Adrenal gland (tissue), 12 donors: ENCODE results near the gene GJC3. TPM values are rescaled to one million over a fixed set of nuclear protein-coding genes. Genes with fewer than 3 reads are reported as not detected.

ENCODE experiments used
- DNase-seq, 7 donors: peaks; one replicate each; pipeline ENCODE4 v3.0.0-alpha.2; 2019 to 2020
- H3K27ac ChIP-seq, 5 donors: fragments of 200-600 bp; sonication (generic) in 4 of 5; 1 replicate in 3 of 5; 2 replicates in 2 of 5; pipeline versions ENCODE4 v1.5.1 to v1.8.0; 2016 to 2020; ENCODE audit warnings: mild to moderate bottlenecking in 1 of 5
- H3K27me3 ChIP-seq: fragments of 200-600 bp; 2 replicates; pipeline ENCODE4 v1.8.0; 2021
- H3K36me3 ChIP-seq, 2 donors: fragments of 200-600 bp; replicated peaks in 1 of 2; 1 replicate in 1 of 2; 2 replicates in 1 of 2; pipeline versions ENCODE4 v1.5.1 to v1.8.0; 2018 to 2022
- H3K4me1 ChIP-seq, 2 donors: fragments of 200-600 bp; replicated peaks in 1 of 2; 1 replicate in 1 of 2; 2 replicates in 1 of 2; pipeline versions ENCODE4 v1.5.1 to v1.8.0; 2018 to 2021
- H3K4me3 ChIP-seq, 4 donors: fragments of 200-600 bp; sonication (generic) in 3 of 4; one replicate each; pipeline ENCODE4 v1.5.1; 2016 to 2018
- H3K9me3 ChIP-seq, 3 donors: fragments of 200-600 bp; sonication (generic) in 1 of 3; replicated peaks in 1 of 3; 1 replicate in 2 of 3; 2 replicates in 1 of 3; pipeline versions ENCODE4 v1.5.1 to v1.8.0; 2016 to 2021
- POLR2A ChIP-seq, 2 donors: fragments of 450-650 bp; IDR thresholded peaks; one replicate each; pipeline ENCODE4 v1.6.1; 2017; ENCODE audit warnings: antibody characterized with exemption in 2 of 2, mild to moderate bottlenecking in 2 of 2, moderate library complexity in 1 of 2
- WGBS, 4 donors: extraction: QIAGEN DNeasy Blood & Tissue Kit in 2 of 4; methylation state at CpG; one replicate each; pipeline versions ENCODE4 v1.1.5 to v1.1.7; 2013 to 2017; 5-methylcytosine and 5-hydroxymethylcytosine counted together
- intact Hi-C, 2 donors: fragments of 100-400 bp; cut with DNase I; formaldehyde crosslinking; loops; one replicate each; pipeline versions ENCODE4 v1.14.1 to v1.15.0; 2022 to 2023
- polyA plus RNA-seq, 3 donors: library from polyadenylated mRNA; stranded (reverse); fragments of 200-250 nt in 2 of 3; fragments of 350-450 nt in 1 of 3; fragmentation: Illumina TruSeq in 1 of 3; extraction: RNeasy Lipid Tissue Mini Kit (QIAGEN cat#74804) in 1 of 3; gene quantifications; one replicate each; pipeline ENCODE4 v1.2.3, GENCODE V29; 2013 to 2014
- total RNA-seq, 9 donors: library from RNA; depleted of rRNA in 4 of 9; stranded (reverse); fragments of >200 nt in 4 of 9; fragments of 120-200 nt in 1 of 9; fragmentation: NEBNext Ultra II Directional in 1 of 9; extraction: Animal tissue kit (Norgen Biotek cat#: 25700) in 1 of 9; gene quantifications; one replicate each; pipeline versions ENCODE4 v1.1.0 to v1.2.4, GENCODE V29; 2013 to 2023
- TF ChIP-seq, protein P1 (sequence below), 6 experiments: fragments of 450-650 bp in 4 of 6; fragments of 200-600 bp in 2 of 6; sonication (generic) in 1 of 6; IDR thresholded peaks; 1 replicate in 5 of 6; 2 replicates in 1 of 6; pipeline versions ENCODE4 v1.5.1 to v1.8.0; 2016 to 2021; ENCODE audit warnings: antibody characterized with exemption in 6 of 6, mild to moderate bottlenecking in 2 of 6, moderate library complexity in 1 of 6
- donor health status: healthy with polysubstance abuse.
- donor health status: Bipolar disorder and iron deficiency.
- donor health status: DM: yes; HTN: yes; CAD: no.
- donor health status: DM: no; HTN: no; CAD: no.
- donor health status: DM: no; HTN: no; CAD: no.
- donor health status: DM: yes; HTN: yes; CAD: no.

GJC3 gene
- total and polyA plus RNA-seq, 12 donors, result 0.11 to 0.40 (median 0.31) TPM; not detected in 8

DNA sequence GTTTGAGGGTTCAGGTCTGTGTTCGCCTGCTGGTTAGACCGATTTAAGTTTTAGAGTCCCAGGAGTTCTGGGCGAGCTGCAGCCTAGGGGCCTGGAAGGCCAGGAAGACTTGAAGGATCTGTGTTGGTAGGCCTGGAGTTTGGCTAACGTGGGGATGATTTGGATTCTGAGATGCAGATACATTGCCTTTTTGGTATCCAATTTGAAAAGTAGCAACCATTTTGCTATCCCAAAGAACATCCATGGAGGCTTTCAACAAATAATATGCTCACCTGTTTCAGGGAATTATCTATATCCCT, 9.7 kb downstream of the GJC3 start:
- DNase-seq, result no peak
- no peaks in the 10 kb centered on the region for H3K27me3 ChIP-seq
- WGBS, 4 donors, result 15 to 46% (median 37%) methylated on average over 4 of the region's 4 CpGs
- intact Hi-C loops, result no loop called here
- no peak for TF ChIP-seq POLR2A (IDR thresholded peaks at IDR 0.05)
- TF ChIP-seq, protein P1, sequence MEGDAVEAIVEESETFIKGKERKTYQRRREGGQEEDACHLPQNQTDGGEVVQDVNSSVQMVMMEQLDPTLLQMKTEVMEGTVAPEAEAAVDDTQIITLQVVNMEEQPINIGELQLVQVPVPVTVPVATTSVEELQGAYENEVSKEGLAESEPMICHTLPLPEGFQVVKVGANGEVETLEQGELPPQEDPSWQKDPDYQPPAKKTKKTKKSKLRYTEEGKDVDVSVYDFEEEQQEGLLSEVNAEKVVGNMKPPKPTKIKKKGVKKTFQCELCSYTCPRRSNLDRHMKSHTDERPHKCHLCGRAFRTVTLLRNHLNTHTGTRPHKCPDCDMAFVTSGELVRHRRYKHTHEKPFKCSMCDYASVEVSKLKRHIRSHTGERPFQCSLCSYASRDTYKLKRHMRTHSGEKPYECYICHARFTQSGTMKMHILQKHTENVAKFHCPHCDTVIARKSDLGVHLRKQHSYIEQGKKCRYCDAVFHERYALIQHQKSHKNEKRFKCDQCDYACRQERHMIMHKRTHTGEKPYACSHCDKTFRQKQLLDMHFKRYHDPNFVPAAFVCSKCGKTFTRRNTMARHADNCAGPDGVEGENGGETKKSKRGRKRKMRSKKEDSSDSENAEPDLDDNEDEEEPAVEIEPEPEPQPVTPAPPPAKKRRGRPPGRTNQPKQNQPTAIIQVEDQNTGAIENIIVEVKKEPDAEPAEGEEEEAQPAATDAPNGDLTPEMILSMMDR (IDR thresholded peaks at IDR 0.05), result no peak
- H3K9me3 ChIP-seq, result no peaks in the 10 kb centered on the region
- H3K27ac ChIP-seq, result peak overlapping the region; percentile 10 to 99 (median 89)
- peak overlapping the region in 3 of 4 donors; percentile 68 to 85 (median 81) for H3K4me3 ChIP-seq
- H3K4me1 ChIP-seq, result peaks cover 31 to 33% of the 10 kb centered on the region in 2 donors
- no peaks in the 10 kb centered on the region for H3K36me3 ChIP-seq

DNA sequence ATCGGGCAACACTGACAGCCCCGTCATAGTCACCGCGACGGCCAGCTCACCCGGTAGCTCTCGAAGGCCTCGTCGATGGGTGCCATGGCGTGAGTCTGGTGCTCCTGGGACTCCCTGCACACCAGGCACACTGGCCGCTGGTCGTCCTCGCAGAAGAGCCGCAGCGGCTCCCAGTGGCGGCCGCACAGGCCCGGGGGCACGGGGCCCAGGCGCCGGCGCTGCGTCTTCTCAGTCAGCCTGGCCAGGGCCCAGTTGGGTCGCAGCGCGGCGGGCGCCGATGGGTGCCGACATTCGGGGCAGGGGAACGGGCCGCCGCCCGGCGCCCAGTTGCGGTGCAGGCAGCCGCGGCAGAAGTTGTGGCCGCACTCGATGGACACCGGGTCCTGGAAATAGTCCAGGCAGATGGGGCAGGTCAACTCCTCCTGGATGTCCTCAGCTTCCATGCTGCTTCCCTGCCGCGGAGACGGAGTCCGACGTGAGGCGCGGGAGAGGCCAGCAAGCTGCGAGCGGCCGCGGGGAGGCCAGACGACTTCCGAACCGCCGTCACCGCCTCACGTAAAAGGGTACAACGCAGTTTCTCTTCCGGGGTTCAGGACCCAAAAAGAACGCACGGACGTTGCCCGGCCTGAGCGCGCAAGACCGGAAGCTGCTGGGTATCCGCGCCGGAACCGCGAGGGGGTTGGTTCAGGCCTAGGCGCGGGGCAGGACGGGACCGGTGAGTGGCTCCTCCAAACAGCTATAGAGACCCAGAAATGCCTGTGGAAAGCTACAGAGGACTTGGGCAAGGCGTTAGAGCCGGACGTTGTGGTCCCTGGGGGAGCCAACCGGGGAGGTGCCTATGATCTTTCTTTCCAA, 10.2 kb downstream of the GJC3 start, which contains the start of gene TRIM4:
Gene TRIM4 (minus strand): TSS at position 572 of the 855 bp plus-strand sequence. CDS start 129 bp downstream, at position 443.
- peak; percentile 88 to 97 (median 94) for DNase-seq
- TF ChIP-seq POLR2A (IDR thresholded peaks at IDR 0.05), result peak; percentile 91 to 95
- TF ChIP-seq, protein P1 (IDR thresholded peaks at IDR 0.05), result peak in 3 of 6 experiments; percentile 31 to 37 (median 35)
- Histone ChIP-seq H3K9me3 (no peaks in the 10 kb centered on the region), H3K36me3 (no peaks in the 10 kb centered on the region), H3K4me3 (peak within 1 kb of the TSS; percentile 43 to 85 (median 74)), H3K27ac (peak within 1 kb of the TSS; percentile 83 to 99 (median 89)), H3K27me3 (no peaks in the 10 kb centered on the region), H3K4me1 (peaks cover 31 to 33% of the 10 kb centered on the region in 2 donors)
- WGBS, 4 donors, result 0 to 2% (median 1%) methylated on average over 12 to 81 of the region's 81 CpGs
- intact Hi-C loops, result no loop called here

DNA sequence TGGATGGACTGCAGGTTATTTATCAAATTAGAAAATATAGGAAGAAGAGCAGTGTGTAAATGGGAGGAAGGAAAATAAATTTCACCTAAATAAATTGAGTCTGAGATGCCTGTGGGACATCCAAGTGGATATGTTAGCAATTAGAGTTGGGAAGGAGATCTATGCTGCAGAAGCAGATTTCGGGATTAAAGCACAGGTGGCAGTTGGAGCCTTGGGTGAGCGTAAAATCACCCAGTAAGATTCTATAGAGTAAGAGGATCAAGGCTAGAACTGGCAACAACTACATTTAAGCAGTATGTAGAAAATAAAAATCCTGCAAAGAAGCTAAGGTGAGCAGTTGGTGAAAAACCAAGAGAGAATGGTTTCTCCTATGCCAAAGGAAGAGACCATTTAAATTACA, 18.4 kb downstream of the GJC3 start:
- WGBS, 4 donors, result 95 to 99% (median 96%) methylated on average over 2 of the region's 2 CpGs
- intact Hi-C loops, result loop anchor here in 1 of 2 donors (5.0 kb wide), 1 partner anchor 76 kb away; no protein-coding TSS in a partner anchor

DNA sequence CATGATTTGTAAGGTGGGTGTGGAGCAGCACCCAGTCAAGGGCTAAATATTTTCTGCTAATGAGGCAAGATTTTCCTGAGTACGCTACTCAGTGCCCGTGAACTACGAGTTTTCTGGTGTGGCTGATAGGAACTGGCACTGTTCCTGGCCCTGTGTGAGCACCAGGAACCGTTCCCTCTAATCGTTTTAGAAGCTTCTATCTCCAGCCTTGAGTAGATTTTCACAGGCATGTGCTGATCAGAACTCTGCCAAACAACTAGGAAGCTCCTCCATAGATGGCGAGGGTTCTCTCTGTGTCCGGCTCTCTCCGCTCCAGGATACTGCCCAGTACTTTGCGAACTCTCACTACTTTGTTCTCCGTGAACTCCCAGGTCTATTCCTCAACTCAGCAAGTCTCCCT, 27.8 kb downstream of the GJC3 start:
- WGBS, 4 donors, result 92 to 99% (median 96%) methylated on average over 10 of the region's 10 CpGs
- no peaks in the 10 kb centered on the region for H3K4me1 ChIP-seq
- no peak overlapping the region for H3K4me3 ChIP-seq
- no peak overlapping the region for H3K27ac ChIP-seq
- TF ChIP-seq, protein P1 (IDR thresholded peaks at IDR 0.05), result no peak
- TF ChIP-seq POLR2A (IDR thresholded peaks at IDR 0.05), result no peak
- H3K27me3 ChIP-seq, result no peaks in the 10 kb centered on the region
- intact Hi-C loops, result no loop called here
- no peaks in the 10 kb centered on the region for H3K9me3 ChIP-seq
- DNase-seq, result no peak
- peaks cover 0 to 70% of the 10 kb centered on the region in 2 donors for H3K36me3 ChIP-seq

More for the DNA sequence above, 18.4 kb downstream of the GJC3 start:
- Histone ChIP-seq H3K4me1 (peaks cover 0 to 11% of the 10 kb centered on the region in 2 donors), H3K4me3 (no peak overlapping the region), H3K27me3 (no peaks in the 10 kb centered on the region), H3K27ac (no peak overlapping the region), H3K9me3 (no peaks in the 10 kb centered on the region), H3K36me3 (peaks cover 0 to 34% of the 10 kb centered on the region in 2 donors)
- TF ChIP-seq POLR2A (IDR thresholded peaks at IDR 0.05), result no peak
- TF ChIP-seq, protein P1 (IDR thresholded peaks at IDR 0.05), result no peak
- no peak for DNase-seq
